Endothelial cell of umbilical vein (primary cell): ENCODE results near the gene GEMIN7. TPM values are rescaled to one million over a fixed set of nuclear protein-coding genes. Genes with fewer than 3 reads are reported as not detected.

Source experiments
- BruUV-seq: library from RNA; stranded (reverse); fragments of 400-500 nt; replicated peaks from 2 replicates; lab custom pipeline; 2021; lab: Mats Ljungman, UMichigan
- CTCF ChIA-PET: fragments of 300-600, 350-600 bp; sonication (Branson Sonifier 250); formaldehyde crosslinking; loops from one replicate; lab custom pipeline; 2021; ENCODE audit warnings: antibody characterized with exemption, inconsistent platforms; lab: Charles Lee
- POLR2A ChIA-PET: fragments of 300-600, 350-600 bp; sonication (Branson Sonifier 250); formaldehyde crosslinking; loops from one replicate; lab custom pipeline; 2021; ENCODE audit warnings: antibody characterized with exemption, inconsistent platforms; lab: Charles Lee
- DNase-seq: peaks from one replicate; pipeline ENCODE4 v3.0.0-alpha.2; 2011; ENCODE audit warnings: low read depth, low spot score
- FAIRE-seq: peaks from 2 replicates; lab custom pipeline; 2011; peaks lifted over from hg19 to GRCh38; lab: Jason Lieb, UNC
- H2AFZ ChIP-seq: 2 replicates; pipeline ENCODE4 v1.6.0; 2012; ENCODE audit warnings: low read depth, low read length, control low read depth, inconsistent platforms
- H3K27ac ChIP-seq: 2 replicates; pipeline ENCODE4 v1.5.1; 2011; ENCODE audit warnings: low read depth, mild to moderate bottlenecking, control low read depth, low read length, moderate library complexity; ENCODE audit not compliant: insufficient read depth
- H3K27me3 ChIP-seq, 2 experiments: 2 replicates each; pipeline versions ENCODE4 v1.6.0 to v1.6.1; 2011; ENCODE audit warnings: low read length in 2 of 2, mixed read lengths in 1 of 2; ENCODE audit not compliant: control insufficient read depth in 2 of 2, insufficient read depth in 2 of 2
- H3K36me3 ChIP-seq, 2 experiments: 2 replicates in 1 of 2; 3 replicates in 1 of 2; pipeline ENCODE4 v1.5.1; 2011; ENCODE audit warnings: low read length in 2 of 2, mild to moderate bottlenecking in 1 of 2, moderate library complexity in 1 of 2; ENCODE audit not compliant: control insufficient read depth in 2 of 2, insufficient read depth in 2 of 2; ENCODE audit errors: extremely low read depth in 1 of 2
- H3K4me1 ChIP-seq: 3 replicates; pipeline ENCODE4 v1.5.1; 2011; ENCODE audit warnings: mild to moderate bottlenecking, low read length; ENCODE audit not compliant: control insufficient read depth, insufficient read depth; ENCODE audit errors: extremely low read depth
- H3K4me2 ChIP-seq: 2 replicates; pipeline ENCODE4 v1.6.1; 2011; ENCODE audit warnings: low read length, control low read depth, mixed read lengths; ENCODE audit not compliant: insufficient read depth
- H3K4me3 ChIP-seq, 3 experiments: fragments of 200-600 bp in 1 of 3; sonication (generic), shearing (Covaris generic) in 1 of 3; replicated peaks in 1 of 3; 2 replicates each; pipeline ENCODE4 v1.5.1; 2011 to 2016; ENCODE audit warnings: control low read depth in 3 of 3, low read length in 3 of 3, mild to moderate bottlenecking in 2 of 3, inconsistent platforms in 1 of 3, low read depth in 1 of 3, moderate library complexity in 1 of 3; ENCODE audit not compliant: insufficient read depth in 1 of 3
- H3K79me2 ChIP-seq: 2 replicates; pipeline ENCODE4 v1.6.0; 2012; ENCODE audit warnings: low read length, inconsistent platforms; ENCODE audit not compliant: control insufficient read depth, insufficient read depth
- H3K9ac ChIP-seq: replicated peaks from 2 replicates; pipeline ENCODE3; 2011; ENCODE audit warnings: low read length, control low read depth; ENCODE audit not compliant: insufficient read depth; ENCODE audit errors: extremely low read depth
- H3K9me1 ChIP-seq: replicated peaks from 3 replicates; pipeline ENCODE4 v1.6.0; 2011; ENCODE audit warnings: mild to moderate bottlenecking, low read length; ENCODE audit not compliant: control insufficient read depth, insufficient read depth; ENCODE audit errors: extremely low read depth
- H3K9me3 ChIP-seq: replicated peaks from 2 replicates; pipeline ENCODE4 v1.5.1; 2012; ENCODE audit warnings: low read length, inconsistent platforms; ENCODE audit not compliant: control insufficient read depth, insufficient read depth
- H4K20me1 ChIP-seq: replicated peaks from 2 replicates; pipeline ENCODE3; 2011; ENCODE audit warnings: mild to moderate bottlenecking, low read length; ENCODE audit not compliant: control insufficient read depth, insufficient read depth; ENCODE audit errors: extremely low read depth
- CTCF ChIP-seq, 2 donors: IDR thresholded peaks; 1 replicate in 1 of 2; 2 replicates in 1 of 2; pipeline ENCODE4 v1.5.1; 2011; ENCODE audit warnings: low read length in 2 of 2, mild to moderate bottlenecking in 2 of 2, moderate library complexity in 2 of 2, control low read depth in 1 of 2, inconsistent platforms in 1 of 2, low read depth in 1 of 2; ENCODE audit not compliant: insufficient read depth in 1 of 2; ENCODE audit errors: extremely low read depth in 1 of 2
- EZH2 ChIP-seq: IDR thresholded peaks from 2 replicates; pipeline ENCODE4 v1.6.1; 2012; ENCODE audit warnings: borderline replicate concordance, low read depth, mild to moderate bottlenecking, moderate library complexity, low read length, inconsistent platforms; ENCODE audit not compliant: severe bottlenecking
- FOS ChIP-seq: IDR thresholded peaks from 2 replicates; pipeline ENCODE4 v1.6.1; 2011; ENCODE audit warnings: mild to moderate bottlenecking, low read length, moderate library complexity, borderline replicate concordance; ENCODE audit not compliant: insufficient read depth
- GATA2 ChIP-seq: IDR thresholded peaks from 2 replicates; pipeline ENCODE4 v1.7.0; 2011; ENCODE audit warnings: low read depth, mild to moderate bottlenecking, moderate library complexity, mixed read lengths, low read length; ENCODE audit not compliant: insufficient read length, insufficient read depth
- JUN ChIP-seq: IDR thresholded peaks from 2 replicates; pipeline ENCODE4 v1.6.1; 2011; ENCODE audit warnings: borderline replicate concordance, low read depth; ENCODE audit not compliant: insufficient read length, insufficient read depth
- MAX ChIP-seq: IDR thresholded peaks from 2 replicates; pipeline ENCODE4 v1.6.1; 2011; ENCODE audit not compliant: insufficient read depth, insufficient read length
- MYC ChIP-seq: IDR thresholded peaks from one replicate; pipeline ENCODE4 v1.6.1; 2011; ENCODE audit warnings: mild to moderate bottlenecking, low read depth, low read length
- POLR2A ChIP-seq: IDR thresholded peaks from 2 replicates; pipeline ENCODE4 v1.6.1; 2012; ENCODE audit warnings: low read depth, mild to moderate bottlenecking, control low read depth, low read length
- POLR2AphosphoS5 ChIP-seq: IDR thresholded peaks from 2 replicates; pipeline ENCODE4 v1.6.1; 2012; ENCODE audit warnings: low read depth, mild to moderate bottlenecking, control low read depth, low read length, moderate library complexity; ENCODE audit not compliant: insufficient read depth
- dilution Hi-C: fragments of 300-500 bp; cut with MboI; formaldehyde crosslinking; loops from one replicate; pipeline ENCODE4 v1.15.0; 2019; ENCODE audit warnings: low sequenced_read_pairs; ENCODE audit not compliant: extremely low pct_ligation_motif_present
- intact Hi-C: fragments of 100-400 bp; cut with micrococcal nuclease; formaldehyde crosslinking; loops from one replicate; pipeline ENCODE4 v1.10.0; 2022
- polyA plus RNA-seq, 4 experiments: library from polyadenylated mRNA; depleted of rRNA in 3 of 4; stranded (reverse) in 3 of 4; unstranded in 1 of 4; fragments of >200 nt; gene quantifications; 2 replicates each; pipeline versions ENCODE4 v1.2.1 to v1.2.3, GENCODE V29; 2011 to 2012; ENCODE audit warnings: missing spikeins in 1 of 4
- total RNA-seq: library from RNA; stranded (reverse); gene quantifications from 2 replicates; pipeline ENCODE4 v1.2.3, GENCODE V29; 2021

GEMIN7 gene
- total and polyA plus RNA-seq, 2 donors (not counting 3 experiments of a cell fraction or from before 2014, with no cell fraction given) = 34.2 to 53.7 TPM

- DNase-seq = no peak
- no TSS peak for BruUV-seq
- Histone ChIP-seq H3K9me3 (no peaks in the 10 kb centered on the region), H3K27ac (no peak overlapping the region), H3K79me2 (peaks cover 3% of the 10 kb centered on the region), H3K4me1 (no peaks in the 10 kb centered on the region), H3K9ac (no peak overlapping the region), H2AFZ (no peak overlapping the region), H3K4me2 (no peak overlapping the region), H3K9me1 (no peaks in the 10 kb centered on the region), H3K27me3 (no peaks in the 10 kb centered on the region), H3K4me3 (no peak overlapping the region), H4K20me1 (no peaks in the 10 kb centered on the region), H3K36me3 (peaks cover 18 to 69% of the 10 kb centered on the region in 2 experiments)
- ChIA-PET CTCF (interaction anchor here (1.1 kb wide), 2 partner anchors 10 to 40 kb away, joined by 3 to 4 read pairs; no protein-coding TSS in a partner anchor), POLR2A (interaction anchor here (0.6 kb wide), 1 partner anchor 266 kb away, joined by 5 read pairs; no protein-coding TSS in a partner anchor)
- TF ChIP-seq MAX = no peak
- no peak for TF ChIP-seq EZH2
- no peak for TF ChIP-seq MYC
- TF ChIP-seq CTCF (IDR thresholded peaks at IDR 0.05; ENCODE audit: extremely low read depth in 1 of 2, insufficient read depth in 1 of 2, low read depth in 1 of 2, low read length in 2 of 2) = no peak
- no peak for TF ChIP-seq POLR2A
- no peak for TF ChIP-seq GATA2
- no peak for TF ChIP-seq POLR2AphosphoS5
- TF ChIP-seq JUN = no peak
- no peak for TF ChIP-seq FOS
- no peak for FAIRE-seq
- dilution Hi-C loops (no loop called here), intact Hi-C loops (no loop called here)
Measured at GRCh38 chr19:45057444-45057843, 21.6 kb upstream of the GEMIN7 start.
